MG63 (cell line): Measurements from ENCODE around the gene KRTAP1-4. TPM values are rescaled to one million over a fixed set of nuclear protein-coding genes. Genes with fewer than 3 reads are reported as not detected.
"Not testable (repeated sequence)": the region's sequence is repeated elsewhere in the genome, so short reads cannot be mapped to it uniquely, and the experiment has no call there.

Source experiments
- DNase-seq: peaks from one replicate; pipeline ENCODE4 v3.0.0-alpha.2; 2020
- H3K27me3 ChIP-seq: fragments of 250-450 bp; sonication (Bioruptor Pico); 2 replicates; pipeline ENCODE4 v1.5.1; 2020; ENCODE audit warnings: mild to moderate bottlenecking, moderate library complexity
- H3K36me3 ChIP-seq: fragments of 250-450 bp; sonication (Bioruptor Pico); 2 replicates; pipeline ENCODE4 v1.5.1; 2020; ENCODE audit warnings: mild to moderate bottlenecking, moderate library complexity
- H3K4me3 ChIP-seq: fragments of 250-450 bp; sonication (Bioruptor Pico); 2 replicates; pipeline ENCODE4 v1.5.1; 2020; ENCODE audit warnings: mild to moderate bottlenecking, moderate library complexity
- H3K9me3 ChIP-seq: fragments of 250-450 bp; sonication (Bioruptor Pico); 2 replicates; pipeline ENCODE4 v1.5.1; 2020; ENCODE audit warnings: mild to moderate bottlenecking, moderate library complexity
- total RNA-seq: library from RNA; depleted of rRNA; stranded (reverse); fragments of >200 nt; shearing (Covaris generic); gene quantifications from 2 replicates; pipeline ENCODE4 v1.2.3, GENCODE V29; 2014; ENCODE audit warnings: low replicate concordance

Gene KRTAP1-4
- total RNA-seq, 1 experiment from 2014 or later, result not detected

- H3K4me3 ChIP-seq, H3K27me3 ChIP-seq, DNase-seq: not testable (repeated sequence)
These were observed 25.1 kb upstream of the KRTAP1-4 start, which contains the start of gene KRTAP2-2 for GRCh38 chr17:41055130-41055529. KRTAP2-2 (minus strand) TSS chr17:41055230; CDS start chr17:41055211, 19 bp downstream.

GRCh38 chr17:41054556-41054955 is 24.6 kb upstream of the KRTAP1-4 start:
- not testable (repeated sequence) for DNase-seq, H3K36me3 ChIP-seq, H3K9me3 ChIP-seq, H3K4me3 ChIP-seq, H3K27me3 ChIP-seq

More at GRCh38 chr17:41055130-41055529, 25.1 kb upstream of the KRTAP1-4 start, which contains the start of gene KRTAP2-2:
- not testable (repeated sequence) for H3K9me3 ChIP-seq, H3K36me3 ChIP-seq

GRCh38 chr17:41054025-41054424 is 24.0 kb upstream of the KRTAP1-4 start:
- DNase-seq, result no peak
- Histone ChIP-seq H3K4me3 (no peak overlapping the region), H3K9me3 (peaks cover 8% of the 10 kb centered on the region), H3K27me3 (no peaks in the 10 kb centered on the region), H3K36me3 (no peaks in the 10 kb centered on the region)

- no peaks in the 10 kb centered on the region for H3K27me3 ChIP-seq
- H3K36me3 ChIP-seq, result no peaks in the 10 kb centered on the region
- no peak overlapping the region for H3K4me3 ChIP-seq
- DNase-seq, result no peak
- H3K9me3 ChIP-seq, result peaks cover 7% of the 10 kb centered on the region
These were observed 22.6 kb upstream of the KRTAP1-4 start for GRCh38 chr17:41052566-41052965.

- Histone ChIP-seq H3K9me3 (peaks cover 5% of the 10 kb centered on the region), H3K27me3 (no peaks in the 10 kb centered on the region), H3K36me3 (no peaks in the 10 kb centered on the region), H3K4me3 (no peak overlapping the region)
- peak; percentile 31 for DNase-seq
These were observed 19.1 kb upstream of the KRTAP1-4 start for GRCh38 chr17:41049110-41049509.

GRCh38 chr17:41048441-41048840 is 18.4 kb upstream of the KRTAP1-4 start:
- peak; percentile 36 for DNase-seq

GRCh38 chr17:41046735-41047465 is 16.9 kb upstream of the KRTAP1-4 start, which contains the start of gene KRTAP2-1:
KRTAP2-1 (minus strand) TSS chr17:41047316; CDS start chr17:41047267, 49 bp downstream.
- H3K36me3 ChIP-seq, DNase-seq, H3K27me3 ChIP-seq, H3K4me3 ChIP-seq: not testable (repeated sequence)
- H3K9me3 ChIP-seq, result peaks cover 14% of the 10 kb centered on the region

More at GRCh38 chr17:41048441-41048840, 18.4 kb upstream of the KRTAP1-4 start:
- Histone ChIP-seq H3K4me3 (no peak overlapping the region), H3K27me3 (no peaks in the 10 kb centered on the region), H3K9me3 (peaks cover 8% of the 10 kb centered on the region), H3K36me3 (no peaks in the 10 kb centered on the region)

- DNase-seq, result no peak
- Histone ChIP-seq H3K27me3 (no peaks in the 10 kb centered on the region), H3K4me3 (no peak overlapping the region), H3K36me3 (peaks cover 4% of the 10 kb centered on the region; the same call in 1 of the 2 replicates), H3K9me3 (peaks cover 14% of the 10 kb centered on the region)
These were observed 13.0 kb upstream of the KRTAP1-4 start for GRCh38 chr17:41042953-41043352.

GRCh38 chr17:41040783-41041571 is 11.0 kb upstream of the KRTAP1-4 start, which contains the start of gene KRTAP1-1:
KRTAP1-1 (minus strand) TSS chr17:41041450; CDS start chr17:41041397, 53 bp downstream.
- peaks cover 14% of the 10 kb centered on the region for H3K9me3 ChIP-seq
- H3K4me3 ChIP-seq, H3K36me3 ChIP-seq, H3K27me3 ChIP-seq: not testable (repeated sequence)
- DNase-seq, result peak; percentile 88

GRCh38 chr17:41037853-41038350 is 7.9 kb upstream of the KRTAP1-4 start:
- Histone ChIP-seq H3K36me3 (peaks cover under 1% of the 10 kb centered on the region; the same call in 1 of the 2 replicates), H3K27me3 (no peaks in the 10 kb centered on the region), H3K9me3 (peaks cover 3% of the 10 kb centered on the region), H3K4me3 (no peak overlapping the region)
- DNase-seq, result no peak

GRCh38 chr17:41034346-41034935 is 4.4 kb upstream of the KRTAP1-4 start, which contains the start of gene KRTAP1-3:
KRTAP1-3 (minus strand) TSS chr17:41034874; CDS start chr17:41034821, 53 bp downstream.
- not testable (repeated sequence) for H3K27me3 ChIP-seq, H3K4me3 ChIP-seq, H3K36me3 ChIP-seq, H3K9me3 ChIP-seq
- DNase-seq, result peak; percentile 97

GRCh38 chr17:41026715-41027471 is 3.1 kb downstream of the KRTAP1-4 start, which contains the start of gene KRTAP1-5:
KRTAP1-5 (minus strand) TSS chr17:41027208; CDS start chr17:41027155, 53 bp downstream.
- no peaks in the 10 kb centered on the region for H3K36me3 ChIP-seq
- 0 out of 2 replicates have a peak within 1 kb of the TSS, but pooled peaks have one; percentile 0 for H3K4me3 ChIP-seq
- peak; percentile 99 for DNase-seq
- H3K27me3 ChIP-seq, result no peaks in the 10 kb centered on the region
- H3K9me3 ChIP-seq, result peaks cover 3% of the 10 kb centered on the region; the same call in 1 of the 2 replicates

GRCh38 chr17:41024697-41025096 is 5.3 kb downstream of the KRTAP1-4 start:
- DNase-seq, result no peak
- Histone ChIP-seq H3K36me3 (no peaks in the 10 kb centered on the region), H3K9me3 (peaks cover 3% of the 10 kb centered on the region; the same call in 1 of the 2 replicates), H3K27me3 (no peaks in the 10 kb centered on the region), H3K4me3 (no peak overlapping the region)

GRCh38 chr17:41020336-41020735 is 9.7 kb downstream of the KRTAP1-4 start:
- Histone ChIP-seq H3K27me3 (no peaks in the 10 kb centered on the region), H3K4me3 (no peak overlapping the region), H3K36me3 (no peaks in the 10 kb centered on the region), H3K9me3 (peaks cover 3% of the 10 kb centered on the region; the same call in 1 of the 2 replicates)
- DNase-seq, result no peak

GRCh38 chr17:41019415-41019814 is 10.6 kb downstream of the KRTAP1-4 start:
- H3K9me3 ChIP-seq, result peaks cover 3% of the 10 kb centered on the region
- no peaks in the 10 kb centered on the region for H3K27me3 ChIP-seq
- H3K4me3 ChIP-seq, result no peak overlapping the region
- no peaks in the 10 kb centered on the region for H3K36me3 ChIP-seq
- DNase-seq, result no peak

- no peak for DNase-seq
- no peaks in the 10 kb centered on the region for H3K36me3 ChIP-seq
- peaks cover 3% of the 10 kb centered on the region for H3K9me3 ChIP-seq
- H3K27me3 ChIP-seq, result no peaks in the 10 kb centered on the region
- no peak overlapping the region for H3K4me3 ChIP-seq
These were observed 11.5 kb downstream of the KRTAP1-4 start for GRCh38 chr17:41018541-41018940.
